HepG2 (cell line): ENCODE results near the gene WDR7. TPM values are rescaled to one million over a fixed set of nuclear protein-coding genes. Genes with fewer than 3 reads are reported as not detected.
A peak's percentile ranks its signal among the peaks of the same experiment; 100 is the strongest.

Experiments used
- BCL6 ChIP-seq: IDR thresholded peaks from 2 replicates; pipeline ENCODE4 v1.6.1; 2016; ENCODE audit warnings: missing genetic modification reagents, missing compliant biosample characterization
- GATA4 ChIP-seq: sonication (generic); IDR thresholded peaks from 2 replicates; pipeline ENCODE4 v1.6.1; 2016; ENCODE audit warnings: antibody characterized with exemption, low read depth, borderline replicate concordance
- GTF3A ChIP-seq: sonication (generic); formaldehyde crosslinking; conservative IDR thresholded peaks from 2 replicates; pipeline ENCODE4 v1.4.0; 2020; ENCODE audit warnings: mild to moderate bottlenecking, missing genetic modification reagents
- KDM3A ChIP-seq: IDR thresholded peaks from 2 replicates; pipeline ENCODE4 v1.6.1; 2018; ENCODE audit warnings: low read depth, missing compliant biosample characterization
- KMT2B ChIP-seq: IDR thresholded peaks from 2 replicates; pipeline ENCODE4 v1.6.1; 2016; ENCODE audit warnings: missing genetic modification reagents, missing compliant biosample characterization
- MIER2 ChIP-seq: IDR thresholded peaks from 2 replicates; pipeline ENCODE4 v1.6.1; 2016; ENCODE audit warnings: missing biosample characterization, missing genetic modification reagents
- MXI1 ChIP-seq: IDR thresholded peaks from 3 replicates; pipeline ENCODE4 v1.6.1; 2012; ENCODE audit warnings: low read depth, low read length, inconsistent platforms, borderline replicate concordance
- PCBP1 ChIP-seq: fragments of 200-400 bp; formaldehyde crosslinking; IDR thresholded peaks from 2 replicates; pipeline ENCODE4 v1.6.1; 2017; ENCODE audit warnings: mild to moderate bottlenecking, low read depth, low read length, borderline replicate concordance
- TBL1XR1 ChIP-seq: fragments of 150-350 bp; IDR thresholded peaks from 2 replicates; pipeline ENCODE4 v1.6.1; 2014; ENCODE audit warnings: borderline replicate concordance, low read length; ENCODE audit not compliant: partially characterized antibody
- TBX3 ChIP-seq: fragments of 450-650 bp; IDR thresholded peaks from 2 replicates; pipeline ENCODE4 v1.6.1; 2017; ENCODE audit warnings: antibody characterized with exemption, mild to moderate bottlenecking, inconsistent platforms, borderline replicate concordance
- THAP11 ChIP-seq: IDR thresholded peaks from 2 replicates; pipeline ENCODE4 v1.6.1; 2016; ENCODE audit warnings: missing biosample characterization, missing genetic modification reagents
- ZNF317 ChIP-seq: sonication (generic); formaldehyde crosslinking; IDR thresholded peaks from 2 replicates; pipeline ENCODE4 v1.5.0; 2020; ENCODE audit warnings: mild to moderate bottlenecking, missing genetic modification reagents
- ZNF746 ChIP-seq: sonication (generic); formaldehyde crosslinking; IDR thresholded peaks from 2 replicates; pipeline ENCODE4 v1.8.0; 2022; ENCODE audit warnings: mild to moderate bottlenecking, missing genetic modification reagents
- polyA plus RNA-seq, 8 experiments: library from polyadenylated mRNA; depleted of rRNA in 3 of 8; stranded (reverse) in 7 of 8; unstranded in 1 of 8; fragments of >200 nt; fragmentation: Illumina TruSeq in 4 of 8; extraction: Trizol in 4 of 8; gene quantifications; 2 replicates each; pipeline versions ENCODE4 v1.2.1 to v1.2.3, GENCODE V29; 2011 to 2016; ENCODE audit warnings: low read depth in 4 of 8, missing spikeins in 1 of 8, mixed read lengths in 1 of 8; ENCODE audit not compliant: insufficient read depth in 1 of 8
- total RNA-seq, 5 experiments: library from RNA; depleted of rRNA; stranded (reverse); fragments of >200 nt; fragmentation: Illumina TruSeq; extraction: Trizol; gene quantifications; 2 replicates each; pipeline ENCODE4 v1.2.3, GENCODE V29; 2016; ENCODE audit warnings: low read depth in 1 of 5
- TF ChIP-seq, protein P1 (sequence below): sonication (generic); formaldehyde crosslinking; IDR thresholded peaks from 2 replicates; pipeline ENCODE4 v1.4.0; 2020; ENCODE audit warnings: missing genetic modification reagents, borderline replicate concordance
- TF ChIP-seq, protein P2 (sequence below): sonication (generic); formaldehyde crosslinking; IDR thresholded peaks from 2 replicates; pipeline ENCODE4 v1.4.0; 2020; ENCODE audit warnings: missing genetic modification reagents, mild to moderate bottlenecking, borderline replicate concordance
- TF ChIP-seq, protein P3 (sequence below): IDR thresholded peaks from 2 replicates; pipeline ENCODE4 v1.6.1; 2012; ENCODE audit warnings: inconsistent platforms
- TF ChIP-seq, protein P4 (sequence below): sonication (generic); formaldehyde crosslinking; IDR thresholded peaks from 2 replicates; pipeline ENCODE4 v1.4.0; 2020; ENCODE audit warnings: missing genetic modification reagents, mild to moderate bottlenecking, borderline replicate concordance
- TF ChIP-seq, protein P5 (sequence below): sonication (generic); formaldehyde crosslinking; IDR thresholded peaks from 2 replicates; pipeline ENCODE4 v1.8.0; 2022; ENCODE audit warnings: mild to moderate bottlenecking, missing genetic modification reagents, moderate library complexity

WDR7 gene
- total and polyA plus RNA-seq, 2 of the 13 experiments (the other 11 are each of a cell fraction or from before 2014, with no cell fraction given), result 2.0 to 7.8 TPM

DNA sequence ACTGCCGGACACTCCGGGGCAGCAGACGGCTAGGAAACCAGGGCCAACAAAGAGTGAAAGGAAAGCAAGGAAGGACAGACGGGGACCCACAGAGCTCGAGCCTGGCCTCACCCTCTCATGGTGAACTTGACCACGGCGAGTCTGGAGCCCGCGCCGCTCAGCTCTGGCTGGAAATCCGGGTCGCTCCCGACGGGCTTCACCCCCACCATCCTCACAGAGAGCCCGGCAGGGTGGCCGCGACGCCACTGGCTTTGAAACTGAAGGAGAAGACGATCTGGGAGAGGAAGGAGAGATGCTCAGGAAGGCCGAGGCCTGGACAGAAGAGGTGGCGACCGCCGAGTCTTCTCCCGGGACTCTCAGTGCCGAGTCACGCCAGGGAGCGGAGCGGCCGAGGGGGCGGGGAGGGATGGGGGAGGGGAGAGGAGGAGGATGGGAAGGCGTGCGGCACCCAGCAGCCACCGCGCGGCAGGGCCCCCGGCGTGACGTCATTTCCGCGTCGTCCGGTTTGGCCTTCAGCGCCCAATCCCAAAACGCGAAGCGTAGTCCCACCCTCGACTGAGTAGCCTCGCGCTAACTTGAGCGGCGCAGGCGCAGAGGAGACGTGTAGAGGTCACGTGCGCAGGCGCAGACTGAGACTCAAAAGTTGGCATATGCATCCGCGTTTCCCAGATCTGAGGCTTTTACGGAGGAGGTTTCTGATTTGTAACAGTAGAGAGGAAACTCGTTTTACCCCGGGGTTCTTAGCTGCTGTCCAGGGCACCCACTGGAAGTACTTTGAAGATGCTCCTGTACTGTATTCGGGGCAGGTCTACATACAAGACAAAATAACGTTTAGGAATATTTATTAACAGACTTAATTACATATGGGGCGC, 12.7 kb upstream of the WDR7 start, which contains the start of gene TXNL1 (continued):
- TF ChIP-seq, protein P1, sequence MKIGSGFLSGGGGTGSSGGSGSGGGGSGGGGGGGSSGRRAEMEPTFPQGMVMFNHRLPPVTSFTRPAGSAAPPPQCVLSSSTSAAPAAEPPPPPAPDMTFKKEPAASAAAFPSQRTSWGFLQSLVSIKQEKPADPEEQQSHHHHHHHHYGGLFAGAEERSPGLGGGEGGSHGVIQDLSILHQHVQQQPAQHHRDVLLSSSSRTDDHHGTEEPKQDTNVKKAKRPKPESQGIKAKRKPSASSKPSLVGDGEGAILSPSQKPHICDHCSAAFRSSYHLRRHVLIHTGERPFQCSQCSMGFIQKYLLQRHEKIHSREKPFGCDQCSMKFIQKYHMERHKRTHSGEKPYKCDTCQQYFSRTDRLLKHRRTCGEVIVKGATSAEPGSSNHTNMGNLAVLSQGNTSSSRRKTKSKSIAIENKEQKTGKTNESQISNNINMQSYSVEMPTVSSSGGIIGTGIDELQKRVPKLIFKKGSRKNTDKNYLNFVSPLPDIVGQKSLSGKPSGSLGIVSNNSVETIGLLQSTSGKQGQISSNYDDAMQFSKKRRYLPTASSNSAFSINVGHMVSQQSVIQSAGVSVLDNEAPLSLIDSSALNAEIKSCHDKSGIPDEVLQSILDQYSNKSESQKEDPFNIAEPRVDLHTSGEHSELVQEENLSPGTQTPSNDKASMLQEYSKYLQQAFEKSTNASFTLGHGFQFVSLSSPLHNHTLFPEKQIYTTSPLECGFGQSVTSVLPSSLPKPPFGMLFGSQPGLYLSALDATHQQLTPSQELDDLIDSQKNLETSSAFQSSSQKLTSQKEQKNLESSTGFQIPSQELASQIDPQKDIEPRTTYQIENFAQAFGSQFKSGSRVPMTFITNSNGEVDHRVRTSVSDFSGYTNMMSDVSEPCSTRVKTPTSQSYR (CRISPR knock-in tag), result peak; percentile 99
- peak; percentile 25; the same call in 1 of the 2 replicates for TF ChIP-seq TBX3
- peak; percentile 25; the same call in 1 of the 2 replicates for TF ChIP-seq GATA4
- peak; percentile 95 for TF ChIP-seq THAP11
- TF ChIP-seq BCL6 (CRISPR knock-in tag), result 0 out of 2 replicates have a peak, but pooled peaks have one; percentile 6
- peak; percentile 94 for TF ChIP-seq KMT2B (CRISPR knock-in tag)
- TF ChIP-seq, protein P2, sequence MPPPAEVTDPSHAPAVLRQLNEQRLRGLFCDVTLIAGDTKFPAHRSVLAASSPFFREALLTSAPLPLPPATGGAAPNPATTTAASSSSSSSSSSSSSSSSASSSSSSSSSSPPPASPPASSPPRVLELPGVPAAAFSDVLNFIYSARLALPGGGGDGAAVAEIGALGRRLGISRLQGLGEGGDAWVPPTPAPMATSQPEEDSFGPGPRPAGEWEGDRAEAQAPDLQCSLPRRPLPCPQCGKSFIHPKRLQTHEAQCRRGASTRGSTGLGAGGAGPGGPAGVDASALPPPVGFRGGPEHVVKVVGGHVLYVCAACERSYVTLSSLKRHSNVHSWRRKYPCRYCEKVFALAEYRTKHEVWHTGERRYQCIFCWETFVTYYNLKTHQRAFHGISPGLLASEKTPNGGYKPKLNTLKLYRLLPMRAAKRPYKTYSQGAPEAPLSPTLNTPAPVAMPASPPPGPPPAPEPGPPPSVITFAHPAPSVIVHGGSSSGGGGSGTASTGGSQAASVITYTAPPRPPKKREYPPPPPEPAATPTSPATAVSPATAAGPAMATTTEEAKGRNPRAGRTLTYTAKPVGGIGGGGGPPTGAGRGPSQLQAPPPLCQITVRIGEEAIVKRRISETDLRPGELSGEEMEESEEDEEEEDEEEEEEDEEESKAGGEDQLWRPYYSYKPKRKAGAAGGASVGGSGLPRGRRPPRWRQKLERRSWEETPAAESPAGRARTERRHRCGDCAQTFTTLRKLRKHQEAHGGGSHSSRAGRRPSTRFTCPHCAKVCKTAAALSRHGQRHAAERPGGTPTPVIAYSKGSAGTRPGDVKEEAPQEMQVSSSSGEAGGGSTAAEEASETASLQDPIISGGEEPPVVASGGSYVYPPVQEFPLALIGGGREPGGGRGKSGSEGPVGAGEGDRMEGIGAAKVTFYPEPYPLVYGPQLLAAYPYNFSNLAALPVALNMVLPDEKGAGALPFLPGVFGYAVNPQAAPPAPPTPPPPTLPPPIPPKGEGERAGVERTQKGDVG, result peak; percentile 63; the same call in 1 of the 2 replicates
- TF ChIP-seq, protein P3, sequence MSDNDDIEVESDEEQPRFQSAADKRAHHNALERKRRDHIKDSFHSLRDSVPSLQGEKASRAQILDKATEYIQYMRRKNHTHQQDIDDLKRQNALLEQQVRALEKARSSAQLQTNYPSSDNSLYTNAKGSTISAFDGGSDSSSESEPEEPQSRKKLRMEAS, result peak; percentile 59; the same call in 1 of the 2 replicates
- TF ChIP-seq ZNF317, result peak; percentile 58; the same call in 1 of the 2 replicates
- TF ChIP-seq MIER2 (CRISPR knock-in tag), result no peak
- TF ChIP-seq, protein P4, sequence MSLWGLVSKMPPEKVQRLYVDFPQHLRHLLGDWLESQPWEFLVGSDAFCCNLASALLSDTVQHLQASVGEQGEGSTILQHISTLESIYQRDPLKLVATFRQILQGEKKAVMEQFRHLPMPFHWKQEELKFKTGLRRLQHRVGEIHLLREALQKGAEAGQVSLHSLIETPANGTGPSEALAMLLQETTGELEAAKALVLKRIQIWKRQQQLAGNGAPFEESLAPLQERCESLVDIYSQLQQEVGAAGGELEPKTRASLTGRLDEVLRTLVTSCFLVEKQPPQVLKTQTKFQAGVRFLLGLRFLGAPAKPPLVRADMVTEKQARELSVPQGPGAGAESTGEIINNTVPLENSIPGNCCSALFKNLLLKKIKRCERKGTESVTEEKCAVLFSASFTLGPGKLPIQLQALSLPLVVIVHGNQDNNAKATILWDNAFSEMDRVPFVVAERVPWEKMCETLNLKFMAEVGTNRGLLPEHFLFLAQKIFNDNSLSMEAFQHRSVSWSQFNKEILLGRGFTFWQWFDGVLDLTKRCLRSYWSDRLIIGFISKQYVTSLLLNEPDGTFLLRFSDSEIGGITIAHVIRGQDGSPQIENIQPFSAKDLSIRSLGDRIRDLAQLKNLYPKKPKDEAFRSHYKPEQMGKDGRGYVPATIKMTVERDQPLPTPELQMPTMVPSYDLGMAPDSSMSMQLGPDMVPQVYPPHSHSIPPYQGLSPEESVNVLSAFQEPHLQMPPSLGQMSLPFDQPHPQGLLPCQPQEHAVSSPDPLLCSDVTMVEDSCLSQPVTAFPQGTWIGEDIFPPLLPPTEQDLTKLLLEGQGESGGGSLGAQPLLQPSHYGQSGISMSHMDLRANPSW (CRISPR knock-in tag), result no peak
- TF ChIP-seq TBL1XR1, result peak; percentile 88
- TF ChIP-seq, protein P5, sequence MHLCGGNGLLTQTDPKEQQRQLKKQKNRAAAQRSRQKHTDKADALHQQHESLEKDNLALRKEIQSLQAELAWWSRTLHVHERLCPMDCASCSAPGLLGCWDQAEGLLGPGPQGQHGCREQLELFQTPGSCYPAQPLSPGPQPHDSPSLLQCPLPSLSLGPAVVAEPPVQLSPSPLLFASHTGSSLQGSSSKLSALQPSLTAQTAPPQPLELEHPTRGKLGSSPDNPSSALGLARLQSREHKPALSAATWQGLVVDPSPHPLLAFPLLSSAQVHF (CRISPR knock-in tag), result no peak
- TF ChIP-seq ZNF746, result 0 out of 2 replicates have a peak, but pooled peaks have one; percentile 13
- peak; percentile 98 for TF ChIP-seq PCBP1
- TF ChIP-seq GTF3A (CRISPR knock-in tag), result no peak
- TF ChIP-seq KDM3A (CRISPR knock-in tag), result peak; percentile 75; the same call in 1 of the 2 replicates
- peak; percentile 83; the same call in 2 of the 3 replicates for TF ChIP-seq MXI1
